GM10266 (cell line): ENCODE data around the gene MAML3.

Experiments
- DNase-seq: peaks from one replicate; pipeline ENCODE4 v3.0.0; 2012; ENCODE audit errors: extremely low spot score
- CTCF ChIP-seq: IDR thresholded peaks from 2 replicates; pipeline ENCODE4 v1.5.1; 2012; ENCODE audit warnings: mild to moderate bottlenecking, low read depth; ENCODE audit not compliant: control insufficient read depth, insufficient read depth; ENCODE audit errors: missing control alignments

MAML3 gene

GRCh38 chr4:139767168-139767567 is 386.8 kb downstream of the MAML3 start:
- DNase-seq, result no peak
- no peak for TF ChIP-seq CTCF

- no peak for TF ChIP-seq CTCF
- no peak for DNase-seq
Observed at GRCh38 chr4:139764686-139765310, 389.2 kb downstream of the MAML3 start.

GRCh38 chr4:139764182-139764581 is 389.8 kb downstream of the MAML3 start:
- no peak for TF ChIP-seq CTCF
- no peak for DNase-seq

- TF ChIP-seq CTCF, result no peak
- DNase-seq, result no peak
Observed at GRCh38 chr4:139763672-139764071, 390.3 kb downstream of the MAML3 start.

- DNase-seq, result no peak
- no peak for TF ChIP-seq CTCF
Observed at GRCh38 chr4:139763205-139763604, 390.8 kb downstream of the MAML3 start.

GRCh38 chr4:139762720-139763119 is 391.3 kb downstream of the MAML3 start:
- no peak for TF ChIP-seq CTCF
- DNase-seq, result no peak

- DNase-seq, result no peak
- peak; percentile 34 for TF ChIP-seq CTCF
Observed at GRCh38 chr4:139761461-139761860, 392.5 kb downstream of the MAML3 start.
